H7 (cell line): ENCODE results near the gene BTK. TPM values are rescaled to one million over a fixed set of nuclear protein-coding genes. Genes with fewer than 3 reads are reported as not detected.
"Not testable (repeated sequence)": the region's sequence is repeated elsewhere in the genome, so short reads cannot be mapped to it uniquely, and the experiment has no call there.

ENCODE experiments used
- DNase-seq: peaks from one replicate; pipeline ENCODE4 v3.0.0; 2012
- H3K27me3 ChIP-seq: 2 replicates; pipeline ENCODE4 v1.6.0; 2011; ENCODE audit warnings: mild to moderate bottlenecking, low read length; ENCODE audit not compliant: control insufficient read depth, insufficient read depth
- H3K36me3 ChIP-seq: replicated peaks from 2 replicates; pipeline ENCODE4 v1.5.1; 2011; ENCODE audit warnings: low read length; ENCODE audit not compliant: control insufficient read depth, insufficient read depth
- H3K4me3 ChIP-seq: 2 replicates; pipeline ENCODE4 v1.5.1; 2011; ENCODE audit warnings: low read depth, mild to moderate bottlenecking, control low read depth, low read length, moderate library complexity; ENCODE audit not compliant: insufficient read depth
- total RNA-seq: library from RNA; depleted of rRNA; stranded (reverse); fragments of >200 nt; shearing (Covaris generic); gene quantifications from 2 replicates; pipeline ENCODE4 v1.2.3, GENCODE V29; 2014; rRNA removed

BTK gene
- total RNA-seq, 1 experiment from 2014 or later, result 0.07 TPM

DNA sequence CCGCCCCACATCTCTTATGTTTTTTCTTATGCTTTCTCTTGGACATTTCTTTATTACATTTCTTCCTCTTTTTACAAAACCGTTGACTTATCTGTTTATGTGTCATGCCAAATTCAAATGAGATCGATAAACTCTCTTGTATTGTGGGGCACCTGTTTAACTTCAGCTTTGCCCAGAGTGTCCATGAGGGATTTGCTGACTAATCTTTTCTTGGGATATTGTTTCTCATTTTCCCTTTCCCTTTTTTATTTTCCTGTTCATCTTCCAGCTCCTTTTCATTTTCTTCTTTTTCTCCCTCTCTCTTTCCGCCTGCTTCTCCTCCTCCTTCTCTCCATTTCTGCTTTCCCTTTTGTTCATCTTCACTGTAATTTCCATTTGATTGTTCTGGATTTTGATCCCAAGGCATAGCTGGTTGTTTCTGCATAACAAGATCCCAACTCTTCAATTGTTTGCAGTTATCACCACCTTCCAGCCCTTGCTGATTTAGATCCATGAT, 48.2 kb downstream of the BTK start:
- H3K27me3 ChIP-seq, result no peaks in the 10 kb centered on the region
- no peak for DNase-seq
- no peak overlapping the region for H3K4me3 ChIP-seq
- no peaks in the 10 kb centered on the region for H3K36me3 ChIP-seq

DNA sequence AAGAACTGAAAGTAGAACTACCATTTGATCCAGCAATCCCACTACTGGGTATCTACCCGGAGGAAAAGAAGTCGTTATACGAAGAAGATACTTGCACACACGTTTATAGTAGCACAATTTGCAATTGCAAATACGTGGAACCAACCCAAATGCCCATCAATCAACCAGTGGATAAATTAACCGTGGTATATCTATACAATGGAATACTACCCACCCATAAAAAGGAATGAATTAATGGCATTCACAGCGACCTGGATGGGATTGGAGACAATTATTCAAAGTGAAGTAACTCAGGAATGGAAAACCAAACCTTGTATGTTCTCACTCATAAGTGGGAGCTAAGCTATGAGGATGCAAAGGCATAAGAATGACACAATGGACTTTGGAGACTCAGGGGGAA, 51.7 kb downstream of the BTK start:
- not testable (repeated sequence) for DNase-seq, H3K27me3 ChIP-seq, H3K36me3 ChIP-seq, H3K4me3 ChIP-seq

DNA sequence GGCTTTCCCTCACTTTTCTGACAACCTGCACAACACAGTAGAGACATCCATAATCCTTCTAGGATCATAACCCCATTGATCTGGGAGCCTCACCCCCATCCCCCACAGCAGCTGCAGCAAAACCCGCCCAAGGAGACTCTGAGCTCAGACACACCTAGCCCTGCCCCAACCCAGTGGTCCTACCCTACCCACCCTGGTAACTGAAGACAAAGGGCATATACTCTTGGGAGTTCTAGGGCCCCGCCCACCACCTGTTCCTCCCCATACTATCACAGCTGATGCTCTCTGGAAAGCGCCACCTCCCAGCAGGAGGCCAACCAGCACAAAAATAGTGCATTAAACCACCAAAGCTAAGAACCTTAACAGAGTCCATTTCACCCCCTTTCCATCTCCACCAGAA, 59.4 kb downstream of the BTK start:
- not testable (repeated sequence) for H3K36me3 ChIP-seq, H3K27me3 ChIP-seq, H3K4me3 ChIP-seq, DNase-seq

DNA sequence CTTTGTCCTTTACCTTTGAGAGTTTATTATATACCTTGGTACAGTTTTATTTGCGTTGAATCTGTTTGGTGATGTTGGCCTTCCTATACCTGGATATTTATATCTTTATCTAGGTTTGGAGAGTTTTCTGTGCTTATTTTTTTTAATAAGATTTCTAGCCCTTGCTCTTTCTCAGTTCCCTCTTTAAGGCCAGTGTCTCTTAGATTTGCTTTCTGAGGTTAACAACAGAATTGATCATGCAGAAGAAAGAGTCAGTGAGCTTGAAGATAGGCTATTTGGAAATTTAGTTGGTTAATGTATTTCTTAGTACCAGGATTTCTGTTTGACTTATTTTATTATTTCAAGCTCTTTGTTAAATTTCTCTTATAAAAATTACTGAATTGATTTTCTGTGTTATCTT, 82.2 kb downstream of the BTK start:
- Histone ChIP-seq H3K4me3 (no peak overlapping the region), H3K36me3 (no peaks in the 10 kb centered on the region), H3K27me3 (no peaks in the 10 kb centered on the region)
- no peak for DNase-seq

Other genes with a start within 250 kb of the BTK start
- gene DRP2, start 166.4 kb downstream of the BTK start, total RNA-seq, result 0.17 and 0.26 TPM in 2 replicates
- 0.11 TPM in 1 of 2 replicates, not detected in the other for gene TAF7L, start 94.9 kb downstream of the BTK start, total RNA-seq
- gene TIMM8A, start 37.4 kb downstream of the BTK start, total RNA-seq, result 6.2 and 8.4 TPM in 2 replicates
- 794 and 812 TPM in 2 replicates for gene RPL36A, start 4.8 kb upstream of the BTK start, total RNA-seq
- gene GLA, start 21.7 kb upstream of the BTK start, total RNA-seq, result 48.1 and 58.3 TPM in 2 replicates
- 33.5 and 35.0 TPM in 2 replicates for gene HNRNPH2, start 22.0 kb upstream of the BTK start, total RNA-seq
- 2.1 and 7.5 TPM in 2 replicates for gene ARMCX4, start 99.3 kb upstream of the BTK start, total RNA-seq
- gene ARMCX1, start 164.4 kb upstream of the BTK start, total RNA-seq, result 27.0 and 33.0 TPM in 2 replicates
- gene ARMCX6, start 231.8 kb upstream of the BTK start, total RNA-seq, result 15.2 and 21.4 TPM in 2 replicates
- gene ARMCX3, start 237.0 kb upstream of the BTK start, total RNA-seq, result 13.1 and 18.3 TPM in 2 replicates